Thymus (tissue), 11 donors: ENCODE data around the gene NAA35. TPM values are rescaled to one million over a fixed set of nuclear protein-coding genes. Genes with fewer than 3 reads are reported as not detected.
"Not testable (repeated sequence)": the region's sequence is repeated elsewhere in the genome, so short reads cannot be mapped to it uniquely, and the experiment has no call there.

ENCODE experiments used
- DNase-seq, 9 donors: peaks; one replicate each; pipeline ENCODE4 v3.0.0-alpha.2; 2013; ENCODE audit warnings: low spot score in 9 of 9, low read depth in 6 of 9, missing footprints in 1 of 9
- H3K27ac ChIP-seq, 2 donors: one replicate each; pipeline ENCODE4 v1.5.1; 2013; ENCODE audit warnings: control low read depth in 1 of 2, low read depth in 1 of 2, low read length in 1 of 2, mild to moderate bottlenecking in 1 of 2, moderate library complexity in 1 of 2
- H3K27me3 ChIP-seq, 2 donors: one replicate each; pipeline ENCODE4 v1.5.1; 2013; ENCODE audit warnings: low read length in 1 of 2; ENCODE audit not compliant: control insufficient read depth in 2 of 2, insufficient read depth in 1 of 2
- H3K36me3 ChIP-seq, 2 donors: one replicate each; pipeline ENCODE4 v1.5.1; 2013; ENCODE audit warnings: low read length in 1 of 2, mild to moderate bottlenecking in 1 of 2, moderate library complexity in 1 of 2; ENCODE audit not compliant: control insufficient read depth in 2 of 2, insufficient read depth in 2 of 2
- H3K4me1 ChIP-seq, 2 donors: one replicate each; pipeline ENCODE4 v1.5.1; 2013; ENCODE audit warnings: low read length in 2 of 2; ENCODE audit not compliant: control insufficient read depth in 2 of 2, insufficient read depth in 2 of 2
- H3K4me3 ChIP-seq, 2 donors: one replicate each; pipeline ENCODE4 v1.5.1; 2013; ENCODE audit warnings: low read length in 2 of 2, control low read depth in 1 of 2, mild to moderate bottlenecking in 1 of 2
- H3K9me3 ChIP-seq, 2 donors: one replicate each; pipeline ENCODE4 v1.5.1; 2013; ENCODE audit warnings: low read length in 1 of 2, mild to moderate bottlenecking in 1 of 2; ENCODE audit not compliant: control insufficient read depth in 2 of 2, insufficient read depth in 1 of 2
- WGBS: extraction: QIAGEN DNeasy Blood & Tissue Kit; methylation state at CpG from one replicate; pipeline ENCODE4 v1.1.7; 2013; 5-methylcytosine and 5-hydroxymethylcytosine counted together
- polyA plus RNA-seq: library from polyadenylated mRNA; stranded (reverse); fragments of 200-250 nt; gene quantifications from one replicate; pipeline ENCODE4 v1.2.3, GENCODE V29; 2013
- total RNA-seq: library from RNA; stranded (reverse); fragments of 120-200 nt; gene quantifications from one replicate; pipeline ENCODE4 v1.2.4, GENCODE V29; 2013
- donor health status: healthy.

Gene NAA35
- total and polyA plus RNA-seq, 2 donors: 13.9 to 15.3 TPM

GRCh38 chr9:85964949-85965348 is 24.0 kb downstream of the NAA35 start:
- H3K9me3 ChIP-seq: no peaks in the 10 kb centered on the region
- WGBS: 97% methylated on average over 3 of the region's 3 CpGs
- DNase-seq: no peak
- no peaks in the 10 kb centered on the region for H3K27me3 ChIP-seq
- H3K36me3 ChIP-seq: peaks cover 7 to 22% of the 10 kb centered on the region in 2 donors
- H3K27ac ChIP-seq: no peak overlapping the region
- H3K4me1 ChIP-seq: no peaks in the 10 kb centered on the region
- H3K4me3 ChIP-seq: no peak overlapping the region

GRCh38 chr9:85969727-85970126 is 28.8 kb downstream of the NAA35 start:
- Histone ChIP-seq H3K27ac (no peak overlapping the region), H3K9me3 (no peaks in the 10 kb centered on the region), H3K27me3 (no peaks in the 10 kb centered on the region), H3K36me3 (peaks cover 7 to 11% of the 10 kb centered on the region in 2 donors), H3K4me3 (no peak overlapping the region), H3K4me1 (no peaks in the 10 kb centered on the region)
- DNase-seq: no peak
- WGBS: 96% methylated on average over 1 of the region's 1 CpG

- H3K4me1 ChIP-seq: no peaks in the 10 kb centered on the region
- no peak for DNase-seq
These were observed 30.8 kb downstream of the NAA35 start for GRCh38 chr9:85971731-85972130.

GRCh38 chr9:85973238-85973637 is 32.3 kb downstream of the NAA35 start:
- H3K9me3 ChIP-seq: no peaks in the 10 kb centered on the region
- no peaks in the 10 kb centered on the region for H3K27me3 ChIP-seq
- WGBS: 94% methylated on average over 1 of the region's 1 CpG
- no peak for DNase-seq
- H3K4me3 ChIP-seq: no peak overlapping the region
- H3K36me3 ChIP-seq: peaks cover 0 to 12% of the 10 kb centered on the region in 2 donors
- H3K4me1 ChIP-seq: no peaks in the 10 kb centered on the region
- H3K27ac ChIP-seq: no peak overlapping the region

More at GRCh38 chr9:85971731-85972130, 30.8 kb downstream of the NAA35 start:
- H3K27me3 ChIP-seq: no peaks in the 10 kb centered on the region
- peaks cover 0 to 3% of the 10 kb centered on the region in 2 donors for H3K36me3 ChIP-seq
- no peak overlapping the region for H3K27ac ChIP-seq
- H3K4me3 ChIP-seq: no peak overlapping the region
- H3K9me3 ChIP-seq: no peaks in the 10 kb centered on the region

- peaks cover 5 to 20% of the 10 kb centered on the region in 2 donors for H3K36me3 ChIP-seq
- WGBS: 98% methylated on average over 5 of the region's 5 CpGs
- H3K4me3 ChIP-seq, H3K9me3 ChIP-seq, DNase-seq, H3K4me1 ChIP-seq, H3K27me3 ChIP-seq, H3K27ac ChIP-seq: not testable (repeated sequence)
These were observed 33.2 kb downstream of the NAA35 start for GRCh38 chr9:85974055-85974547.

GRCh38 chr9:85978496-85978895 is 37.5 kb downstream of the NAA35 start:
- DNase-seq: no peak
- 97% methylated on average over 4 of the region's 4 CpGs for WGBS

GRCh38 chr9:85981369-85981768 is 40.4 kb downstream of the NAA35 start:
- H3K4me1 ChIP-seq: no peaks in the 10 kb centered on the region
- no peak for DNase-seq
- 97% methylated on average over 3 of the region's 3 CpGs for WGBS
- no peaks in the 10 kb centered on the region for H3K9me3 ChIP-seq
- peaks cover 15 to 44% of the 10 kb centered on the region in 2 donors for H3K36me3 ChIP-seq
- H3K27me3 ChIP-seq: no peaks in the 10 kb centered on the region
- H3K27ac ChIP-seq: no peak overlapping the region
- no peak overlapping the region for H3K4me3 ChIP-seq

More at GRCh38 chr9:85978496-85978895, 37.5 kb downstream of the NAA35 start:
- no peak overlapping the region for H3K27ac ChIP-seq
- H3K27me3 ChIP-seq: no peaks in the 10 kb centered on the region
- peaks cover 15 to 43% of the 10 kb centered on the region in 2 donors for H3K36me3 ChIP-seq
- H3K9me3 ChIP-seq: no peaks in the 10 kb centered on the region
- no peak overlapping the region for H3K4me3 ChIP-seq
- H3K4me1 ChIP-seq: no peaks in the 10 kb centered on the region

- 98% methylated on average over 2 of the region's 2 CpGs for WGBS
- DNase-seq: no peak
These were observed 43.5 kb downstream of the NAA35 start for GRCh38 chr9:85984457-85984856.

GRCh38 chr9:85987236-85987635 is 46.3 kb downstream of the NAA35 start:
- H3K36me3 ChIP-seq: peaks cover 3 to 15% of the 10 kb centered on the region in 2 donors
- no peaks in the 10 kb centered on the region for H3K27me3 ChIP-seq
- H3K4me3 ChIP-seq: no peak overlapping the region
- WGBS: 82% methylated on average over 3 of the region's 3 CpGs
- H3K9me3 ChIP-seq: no peaks in the 10 kb centered on the region
- no peak overlapping the region for H3K27ac ChIP-seq
- DNase-seq: no peak
- no peaks in the 10 kb centered on the region for H3K4me1 ChIP-seq

More at GRCh38 chr9:85984457-85984856, 43.5 kb downstream of the NAA35 start:
- Histone ChIP-seq H3K27ac (no peak overlapping the region), H3K4me3 (no peak overlapping the region), H3K27me3 (no peaks in the 10 kb centered on the region), H3K9me3 (no peaks in the 10 kb centered on the region), H3K4me1 (no peaks in the 10 kb centered on the region), H3K36me3 (peaks cover 8 to 27% of the 10 kb centered on the region in 2 donors)
